ENCODE data around the gene SHD.
"Not testable (repeated sequence)": the region's sequence is repeated elsewhere in the genome, so short reads cannot be mapped to it uniquely, and the experiment has no call there.

Gene SHD

DNA sequence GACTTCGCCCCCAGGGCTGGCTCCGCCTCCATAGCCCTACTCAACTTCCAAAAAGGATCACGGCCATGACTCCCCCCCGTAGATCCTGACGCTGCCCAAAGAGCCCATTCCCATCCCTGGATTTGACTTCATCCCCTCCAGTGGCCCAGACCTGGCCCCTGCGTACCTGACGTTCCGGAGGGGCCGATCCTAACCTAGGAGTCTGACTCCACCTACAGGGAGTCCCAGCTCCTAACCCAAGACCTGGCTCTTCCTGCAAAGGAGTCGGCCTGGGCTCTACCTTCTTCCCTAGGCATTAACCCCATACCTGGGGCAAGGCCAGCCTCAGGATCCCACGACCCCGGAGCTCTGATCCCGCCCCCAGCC is 48.8 kb downstream of the SHD start:
- DNase-seq: no peak

DNA sequence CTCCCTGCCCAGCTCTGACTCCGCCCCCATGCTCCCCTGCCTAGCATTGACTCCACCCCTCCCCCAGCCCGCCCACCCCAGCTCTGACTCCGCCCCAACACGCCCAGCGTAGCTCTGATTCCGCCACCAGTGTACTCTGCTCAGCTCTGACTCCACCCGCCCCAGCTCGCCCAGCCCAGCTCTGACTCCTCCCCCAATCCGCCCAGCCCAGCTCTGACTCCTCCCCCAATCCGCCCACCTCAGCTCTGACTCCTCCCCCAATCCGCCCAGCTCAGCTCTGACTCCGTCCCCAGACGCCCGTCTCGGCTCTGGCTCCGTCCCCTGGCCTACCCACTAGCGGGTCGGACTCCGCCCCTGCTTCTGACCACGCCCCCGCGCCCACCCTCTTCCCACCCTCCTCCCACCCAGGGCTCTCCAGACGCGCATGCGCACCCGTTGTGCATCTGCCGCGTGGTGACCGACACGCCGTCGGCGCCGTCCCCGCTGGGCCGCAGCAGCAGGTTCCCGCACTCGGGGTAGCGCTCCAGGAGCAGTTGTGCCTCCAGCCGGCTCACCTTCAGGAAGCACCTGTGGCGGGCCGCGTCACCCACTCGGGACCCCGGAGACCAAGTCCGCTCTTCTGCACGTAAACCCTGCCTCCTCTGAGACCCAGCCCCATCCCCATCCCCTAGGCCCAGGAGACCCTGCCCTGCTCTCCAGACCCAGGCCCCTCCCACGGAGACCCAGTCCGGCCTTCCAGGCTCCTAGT is 49.4 kb downstream of the SHD start:
- no peak for DNase-seq

DNA sequence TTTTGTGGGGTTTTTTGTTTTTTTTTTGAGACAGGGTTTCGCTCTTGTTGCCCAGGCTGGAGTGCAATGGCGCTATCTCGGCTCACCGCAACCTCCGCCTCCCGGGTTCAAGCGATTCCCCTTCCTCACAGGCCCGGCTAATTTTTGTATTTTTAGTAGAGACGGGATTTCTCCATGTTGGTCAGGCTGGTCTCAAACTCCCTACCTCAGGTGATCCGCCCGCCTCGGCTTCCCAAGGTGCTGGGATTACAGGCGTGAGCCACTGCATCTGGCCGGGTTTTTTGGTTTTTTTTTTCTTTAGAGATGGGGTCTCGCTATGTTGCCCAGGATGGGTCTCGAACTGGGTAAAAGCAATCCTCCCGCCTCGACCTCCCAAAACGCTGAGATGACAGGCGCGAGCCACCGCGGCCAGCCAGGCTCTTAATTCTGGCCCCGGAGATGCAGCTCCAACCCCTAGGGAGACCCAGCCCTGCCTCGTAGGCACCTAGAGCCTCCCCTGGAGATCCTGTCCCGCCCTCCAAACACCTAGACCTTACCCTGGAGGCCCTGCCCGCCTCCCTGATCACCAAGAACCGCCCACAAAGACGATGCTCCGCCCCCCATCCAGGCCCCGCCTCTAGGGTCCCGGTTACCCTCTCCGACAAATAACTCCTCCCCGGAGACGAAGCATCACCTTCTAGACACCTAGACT is 50.1 kb downstream of the SHD start:
- DNase-seq: not testable (repeated sequence)

DNA sequence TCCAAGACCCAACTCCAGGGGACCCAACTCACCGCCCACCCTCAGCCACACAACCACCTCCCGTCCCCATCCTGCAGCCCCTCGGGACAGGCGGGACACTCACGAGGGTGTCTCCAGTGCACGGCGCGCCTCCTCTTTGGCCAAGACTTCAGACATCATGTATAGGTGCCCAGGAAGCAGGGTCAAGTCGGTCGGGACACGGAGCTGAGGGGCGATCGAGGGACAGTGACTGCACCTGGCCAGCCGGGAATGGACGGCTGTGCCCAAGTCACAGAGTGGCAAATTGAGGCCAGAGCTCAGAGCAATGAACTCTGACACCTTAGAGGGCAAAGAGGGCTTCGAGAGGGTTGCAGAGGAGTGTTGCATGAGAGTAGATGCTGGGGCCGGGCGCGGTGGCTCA is 50.8 kb downstream of the SHD start:
- no peak for DNase-seq

DNA sequence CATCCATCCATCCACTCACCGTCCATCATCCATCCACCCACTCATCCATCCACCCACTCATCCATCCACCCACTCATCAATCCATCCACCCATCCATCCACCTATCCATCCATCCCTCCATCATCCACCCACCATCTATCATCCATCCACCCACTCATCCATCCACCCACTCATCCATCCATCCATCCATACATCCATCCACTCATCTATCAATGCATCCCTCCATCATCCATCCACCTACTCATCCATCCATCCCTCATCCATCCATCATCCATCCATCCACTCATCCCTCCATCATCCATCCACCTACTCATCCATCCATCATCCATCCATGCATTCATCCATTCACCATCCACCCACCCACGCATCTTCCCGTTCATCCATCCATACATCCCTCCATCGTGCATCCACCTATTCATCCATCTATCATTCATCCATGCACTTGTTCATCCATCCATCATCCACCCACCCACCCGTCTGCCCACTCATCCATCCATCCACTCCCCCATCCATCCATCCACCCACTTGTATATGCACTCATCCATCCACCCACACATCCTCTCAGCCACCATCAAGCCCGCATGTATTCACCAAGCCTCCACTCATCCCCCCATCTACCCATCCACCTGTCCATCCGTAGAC is 56.0 kb downstream of the SHD start:
- DNase-seq: no peak

DNA sequence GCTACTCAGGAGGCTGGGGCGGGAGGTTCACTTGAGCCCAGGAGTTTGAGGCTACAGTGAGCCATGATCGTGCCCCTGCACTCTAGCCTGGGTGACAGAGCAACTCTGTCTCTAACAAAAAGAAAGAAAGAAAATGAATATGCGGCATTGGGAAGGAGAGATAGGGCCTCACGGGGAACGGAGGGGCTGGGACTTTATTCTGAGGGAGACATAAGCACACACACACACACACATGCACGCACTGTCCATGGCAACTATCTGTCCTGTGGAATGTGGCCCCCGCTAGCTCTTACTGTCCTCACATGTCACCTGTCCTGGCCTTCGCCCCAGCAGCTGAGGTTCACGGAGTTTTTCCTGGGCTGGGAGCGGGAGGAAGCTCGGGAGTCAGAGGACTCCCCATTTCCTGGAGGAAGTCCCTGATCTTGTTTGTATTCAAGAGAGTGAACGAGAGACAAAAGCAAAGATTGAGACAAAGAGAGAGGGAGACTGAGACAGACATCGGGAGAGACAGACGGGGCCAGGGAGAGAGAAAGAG is 58.9 kb downstream of the SHD start:
- no peak for DNase-seq

DNA sequence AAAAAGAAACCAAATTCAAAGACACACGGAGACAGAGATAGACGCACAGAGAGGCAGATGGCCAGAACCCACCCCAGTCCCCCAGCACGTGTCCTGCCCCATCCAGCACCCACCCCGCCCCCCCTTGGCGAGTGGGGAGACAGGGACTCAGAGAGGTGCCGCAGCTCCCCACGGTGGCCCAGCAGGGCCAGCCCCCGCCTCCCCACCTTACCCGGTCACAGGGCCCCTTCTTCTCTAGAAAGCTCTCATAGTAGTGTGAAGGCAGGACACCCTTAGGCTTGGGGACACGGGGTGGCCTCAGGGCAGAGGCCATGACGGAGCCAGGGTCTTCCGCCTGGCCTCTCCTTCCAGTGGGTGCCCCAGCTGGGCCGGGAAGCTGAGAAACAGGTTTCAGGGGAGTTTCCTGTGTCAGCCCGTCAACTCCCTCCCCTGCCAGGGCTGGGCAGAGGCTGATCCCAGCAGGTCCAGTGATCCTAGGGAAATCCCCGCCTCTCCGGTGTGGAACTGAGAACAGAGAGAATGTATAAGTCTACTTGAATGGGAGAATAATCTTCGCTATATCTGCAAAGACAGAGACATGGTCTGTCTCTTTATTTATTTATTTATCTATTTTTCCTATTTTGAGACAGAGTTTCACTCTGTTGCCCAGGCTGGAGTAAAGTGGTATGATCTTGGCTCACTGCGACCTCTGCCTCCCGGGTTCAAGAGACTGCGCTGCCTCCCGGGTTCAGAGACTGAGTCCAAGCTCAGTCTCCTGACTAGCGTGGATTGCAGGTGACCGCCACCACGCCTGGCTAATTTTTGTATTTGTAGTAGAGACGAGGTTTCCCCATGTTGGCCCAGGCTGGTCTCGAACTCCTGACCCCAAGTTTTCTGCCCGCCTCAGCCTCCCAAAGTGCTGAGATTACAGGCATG is 59.6 kb downstream of the SHD start, which contains the start of gene STAP2:
TSS of gene STAP2 (minus strand) at position 387 of the 915 bp plus-strand sequence. CDS start at position 313, 74 bp downstream.
- no peak for DNase-seq

All from NK-92 treated with Interleukin-12 subunit alpha and Interleukin-12 subunit beta, amount 100 ng/mL, for 24 hours (cell line).